Measurements from ENCODE around the gene ATP6V1C2.

DNA sequence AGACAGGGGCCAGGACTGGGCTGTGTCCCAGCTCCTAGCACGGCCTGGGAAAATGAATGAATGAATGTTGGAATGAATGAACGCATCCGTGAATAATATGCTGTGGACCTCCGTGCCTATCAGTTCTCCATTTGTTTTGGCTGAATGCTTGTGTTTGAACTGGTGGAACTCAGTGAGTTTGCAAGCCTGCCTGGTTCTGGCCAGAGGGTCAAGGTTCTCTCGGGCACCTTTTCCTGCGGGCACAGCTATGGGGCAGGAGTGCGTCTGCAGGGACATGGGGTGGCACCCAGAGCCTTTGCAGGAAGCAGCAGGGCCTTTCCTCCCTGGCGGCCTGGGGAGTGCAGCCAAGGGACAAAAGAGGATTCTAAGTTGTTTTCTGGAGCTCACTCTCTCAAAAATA is 108.8 kb downstream of the ATP6V1C2 start:
- TF ChIP-seq, protein P1, sequence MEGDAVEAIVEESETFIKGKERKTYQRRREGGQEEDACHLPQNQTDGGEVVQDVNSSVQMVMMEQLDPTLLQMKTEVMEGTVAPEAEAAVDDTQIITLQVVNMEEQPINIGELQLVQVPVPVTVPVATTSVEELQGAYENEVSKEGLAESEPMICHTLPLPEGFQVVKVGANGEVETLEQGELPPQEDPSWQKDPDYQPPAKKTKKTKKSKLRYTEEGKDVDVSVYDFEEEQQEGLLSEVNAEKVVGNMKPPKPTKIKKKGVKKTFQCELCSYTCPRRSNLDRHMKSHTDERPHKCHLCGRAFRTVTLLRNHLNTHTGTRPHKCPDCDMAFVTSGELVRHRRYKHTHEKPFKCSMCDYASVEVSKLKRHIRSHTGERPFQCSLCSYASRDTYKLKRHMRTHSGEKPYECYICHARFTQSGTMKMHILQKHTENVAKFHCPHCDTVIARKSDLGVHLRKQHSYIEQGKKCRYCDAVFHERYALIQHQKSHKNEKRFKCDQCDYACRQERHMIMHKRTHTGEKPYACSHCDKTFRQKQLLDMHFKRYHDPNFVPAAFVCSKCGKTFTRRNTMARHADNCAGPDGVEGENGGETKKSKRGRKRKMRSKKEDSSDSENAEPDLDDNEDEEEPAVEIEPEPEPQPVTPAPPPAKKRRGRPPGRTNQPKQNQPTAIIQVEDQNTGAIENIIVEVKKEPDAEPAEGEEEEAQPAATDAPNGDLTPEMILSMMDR (IDR thresholded peaks at IDR 0.05) = no peak
- no peak for TF ChIP-seq ZFX (IDR thresholded peaks at IDR 0.05; ENCODE audit: borderline replicate concordance)
